CD4-positive, alpha-beta T cell treated with Interleukin-12 subunit alpha and Interleukin-12 subunit beta, for 1 hour (primary cell): Measurements from ENCODE around the gene ZFP92.
"Not testable (repeated sequence)": the region's sequence is repeated elsewhere in the genome, so short reads cannot be mapped to it uniquely, and the experiment has no call there.

Experiments used
- DNase-seq: peaks from one replicate; pipeline ENCODE4 v3.0.0-alpha.2; 2020

Gene ZFP92

DNA sequence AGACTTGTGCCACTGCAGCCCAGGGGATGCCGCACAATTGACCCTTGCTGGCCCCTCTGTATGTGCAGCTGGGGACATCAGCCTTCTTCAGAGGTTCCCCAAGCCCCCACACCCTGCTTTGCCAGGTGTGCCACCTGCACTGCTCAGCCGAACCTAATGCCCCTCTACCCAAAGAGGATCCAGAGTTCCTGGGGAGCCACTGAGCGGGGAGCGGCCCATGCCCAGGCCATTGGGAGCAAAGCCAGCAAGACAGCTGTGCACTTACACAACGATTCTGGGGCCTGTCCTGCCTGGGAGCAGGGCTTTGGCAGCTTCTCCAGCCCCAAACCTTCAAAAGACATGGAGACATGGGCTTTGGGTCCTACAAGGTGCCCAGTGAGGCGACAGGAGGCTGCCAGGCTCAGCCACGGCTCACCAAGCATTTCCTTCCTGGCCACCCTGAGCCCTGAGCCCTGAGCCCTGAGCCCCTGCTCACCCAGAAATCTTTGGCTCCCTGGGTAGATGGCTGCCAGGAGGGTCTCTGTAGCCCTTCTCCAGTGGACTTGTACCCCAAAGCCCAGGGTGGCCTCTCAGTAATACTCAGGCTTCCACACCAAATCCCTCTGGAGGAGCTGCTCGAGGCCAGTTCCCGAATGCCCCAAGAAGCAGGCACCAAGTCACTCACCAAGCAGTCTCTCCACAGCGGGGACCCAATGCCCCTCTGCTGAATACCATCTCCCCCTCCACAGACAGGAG, 23.1 kb upstream of the ZFP92 start:
- DNase-seq, result no peak

DNA sequence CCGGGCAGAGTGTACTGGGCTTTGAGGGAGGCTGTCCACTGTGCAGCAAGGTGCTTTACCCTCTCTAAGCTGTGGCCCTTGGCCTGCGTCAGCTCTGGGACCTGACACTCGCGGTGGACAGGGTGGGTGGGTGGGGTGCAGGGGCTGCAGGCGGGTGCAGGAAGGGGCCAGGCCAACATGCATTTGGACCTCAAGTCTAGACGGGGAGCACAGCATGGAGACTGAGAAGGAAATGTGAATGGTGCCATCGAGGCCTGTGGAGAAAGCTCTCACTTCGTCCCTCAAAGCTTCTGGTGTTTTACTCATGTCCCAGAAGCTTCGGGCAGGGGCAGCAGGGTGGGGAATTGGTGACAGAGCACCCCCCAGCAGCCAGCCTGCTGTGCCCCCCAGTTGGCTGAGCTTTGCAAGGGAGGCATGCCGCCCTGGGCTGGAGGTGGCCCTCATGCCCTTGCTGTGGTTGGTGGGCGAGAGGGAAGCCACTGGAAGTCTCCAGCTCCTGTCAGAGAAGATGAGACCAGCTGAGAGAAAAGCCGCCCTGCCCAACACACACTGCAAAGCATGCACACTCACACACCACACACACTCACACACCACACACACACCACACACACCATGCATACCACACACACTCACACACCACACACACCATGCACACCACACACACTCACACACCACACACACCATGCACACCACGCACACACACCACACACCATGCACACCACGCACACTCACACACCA, 22.4 kb upstream of the ZFP92 start:
- DNase-seq, result no peak

DNA sequence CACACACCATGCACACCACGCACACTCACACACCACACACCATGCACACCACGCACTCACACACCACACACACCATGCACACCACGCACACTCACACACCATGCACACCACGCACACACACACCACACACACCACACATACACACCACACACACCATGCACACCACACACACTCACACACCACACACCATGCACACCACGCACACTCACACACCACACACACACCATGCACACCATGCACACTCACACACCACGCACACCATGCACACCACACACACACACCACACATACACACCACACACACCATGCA, 21.9 kb upstream of the ZFP92 start:
- not testable (repeated sequence) for DNase-seq

DNA sequence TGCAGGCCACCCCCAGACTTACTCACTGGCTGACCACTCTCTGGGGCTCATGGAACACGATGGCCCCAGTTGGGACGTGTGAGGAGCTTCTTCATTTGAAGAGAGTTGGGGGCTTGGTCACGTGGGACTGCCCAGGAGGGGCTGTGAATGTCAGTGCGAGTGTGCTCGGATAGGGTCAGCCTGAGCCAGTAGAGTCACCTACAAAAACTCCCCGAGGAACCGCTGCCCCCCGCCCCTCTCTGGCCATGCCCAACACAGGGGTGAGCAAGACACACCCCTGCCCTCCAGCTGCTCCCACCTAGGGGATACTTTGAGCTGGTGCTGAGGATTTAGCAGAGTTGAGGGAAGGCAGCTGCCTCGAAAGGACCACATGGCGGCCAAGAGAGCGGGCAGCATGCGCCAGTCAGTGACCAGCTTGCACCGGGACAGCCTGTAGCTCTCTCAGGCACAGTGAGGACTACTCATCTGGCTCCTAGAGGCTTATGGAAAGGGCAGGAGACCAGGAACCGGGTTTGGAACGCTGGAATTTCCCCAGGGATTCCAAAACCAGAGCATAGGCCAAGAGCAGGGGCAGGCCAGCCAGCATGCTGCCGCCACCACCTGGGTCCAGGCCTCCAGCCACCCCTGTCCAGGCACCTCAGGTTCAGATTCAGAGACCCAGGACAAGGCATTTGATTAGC, 18.5 kb upstream of the ZFP92 start:
- DNase-seq, result no peak

DNA sequence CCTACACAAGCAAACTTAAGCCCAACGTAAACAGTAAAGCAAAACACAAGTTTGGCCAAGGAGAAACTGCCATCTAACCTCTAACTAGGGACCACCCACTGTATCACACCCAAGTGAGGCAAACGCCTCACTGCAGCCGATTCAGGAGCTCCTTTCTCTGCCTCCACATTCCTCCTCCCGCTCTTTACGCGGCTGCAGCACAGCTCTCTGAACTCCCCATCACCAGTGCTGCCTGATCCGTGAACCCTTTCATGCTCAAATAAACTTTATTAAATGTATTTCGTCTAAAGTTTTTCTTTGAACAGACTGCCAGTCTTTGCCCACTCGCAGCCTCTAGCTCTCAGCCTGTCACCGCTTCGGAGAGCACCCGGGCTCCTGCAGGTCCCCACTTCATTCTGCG, 16.7 kb upstream of the ZFP92 start:
- no peak for DNase-seq

DNA sequence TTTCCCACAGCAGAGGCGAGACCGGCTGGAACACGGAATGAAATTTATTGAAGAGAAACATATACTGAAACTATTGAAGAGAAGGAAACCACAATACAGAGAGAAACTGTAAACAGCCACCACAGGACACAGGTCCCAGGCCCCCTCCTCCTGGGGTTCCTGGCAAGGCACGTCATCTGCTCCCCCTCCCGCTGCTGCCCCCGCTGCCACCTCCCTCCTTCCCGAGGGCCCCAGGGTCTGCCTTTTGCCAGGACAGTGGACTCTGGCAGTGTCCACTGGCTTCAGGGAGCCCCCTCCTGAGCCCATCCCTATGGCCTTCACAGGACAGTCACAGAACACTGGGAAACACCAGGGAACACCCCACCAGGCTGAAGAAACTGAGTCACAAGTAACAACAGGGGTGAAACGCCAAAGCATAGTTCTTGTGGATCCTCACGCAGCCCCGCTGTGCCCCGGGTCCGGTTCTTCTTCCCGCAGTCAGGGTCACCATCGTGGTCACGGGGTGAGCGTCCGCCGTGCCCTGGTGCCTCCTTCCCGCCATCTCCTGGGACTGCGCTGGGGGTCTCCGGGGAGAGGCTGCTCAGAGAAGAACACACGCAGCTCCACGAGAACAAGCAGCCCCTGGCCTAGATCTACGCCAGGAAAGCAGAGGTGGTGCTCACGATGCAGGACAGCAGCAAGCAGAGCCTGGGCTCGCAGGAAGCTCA, 15.5 kb upstream of the ZFP92 start:
- no peak for DNase-seq

DNA sequence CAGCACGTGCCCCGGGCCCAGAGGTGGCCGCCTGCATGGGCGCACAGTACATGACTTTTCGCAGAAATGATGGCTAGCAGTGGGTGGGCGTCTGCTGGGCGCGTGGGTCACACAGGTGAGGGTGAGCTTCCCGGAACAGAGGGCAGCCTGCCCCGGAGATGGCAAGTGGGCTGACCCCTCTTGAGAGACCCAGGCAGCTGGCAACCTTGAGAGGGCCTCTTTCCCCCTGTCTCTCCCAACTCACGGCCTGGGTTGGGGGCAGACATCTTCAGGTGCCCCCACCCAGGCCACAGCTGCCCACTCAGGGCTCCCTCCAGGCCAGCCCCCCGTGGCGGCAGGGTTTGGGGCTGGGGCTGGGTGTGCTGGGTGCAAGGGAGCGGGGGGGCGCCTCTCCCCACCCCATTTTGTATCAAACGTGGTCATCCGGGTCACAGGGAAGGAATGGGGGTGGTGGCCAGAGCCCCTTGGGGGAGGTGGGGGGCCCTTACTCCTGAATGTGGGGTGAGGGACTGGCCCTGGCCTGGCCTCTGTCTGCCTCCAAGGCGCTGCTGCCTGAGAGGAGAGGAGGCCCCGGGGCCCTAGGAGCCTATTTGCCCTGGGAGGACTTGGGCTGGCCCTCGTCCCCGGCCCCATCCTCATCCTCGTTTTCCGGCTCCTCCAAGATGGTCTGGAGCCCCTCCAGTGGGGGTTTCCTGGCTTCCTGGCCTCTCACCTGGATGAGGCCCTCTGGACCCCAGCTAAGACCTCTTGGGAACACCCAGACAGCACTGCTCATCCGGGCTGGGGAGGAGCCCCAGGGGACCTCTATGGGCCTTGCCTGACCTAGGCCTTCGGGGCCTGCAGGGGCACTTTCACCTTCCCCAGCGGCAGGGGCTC, 14.7 kb upstream of the ZFP92 start:
- DNase-seq, result no peak

DNA sequence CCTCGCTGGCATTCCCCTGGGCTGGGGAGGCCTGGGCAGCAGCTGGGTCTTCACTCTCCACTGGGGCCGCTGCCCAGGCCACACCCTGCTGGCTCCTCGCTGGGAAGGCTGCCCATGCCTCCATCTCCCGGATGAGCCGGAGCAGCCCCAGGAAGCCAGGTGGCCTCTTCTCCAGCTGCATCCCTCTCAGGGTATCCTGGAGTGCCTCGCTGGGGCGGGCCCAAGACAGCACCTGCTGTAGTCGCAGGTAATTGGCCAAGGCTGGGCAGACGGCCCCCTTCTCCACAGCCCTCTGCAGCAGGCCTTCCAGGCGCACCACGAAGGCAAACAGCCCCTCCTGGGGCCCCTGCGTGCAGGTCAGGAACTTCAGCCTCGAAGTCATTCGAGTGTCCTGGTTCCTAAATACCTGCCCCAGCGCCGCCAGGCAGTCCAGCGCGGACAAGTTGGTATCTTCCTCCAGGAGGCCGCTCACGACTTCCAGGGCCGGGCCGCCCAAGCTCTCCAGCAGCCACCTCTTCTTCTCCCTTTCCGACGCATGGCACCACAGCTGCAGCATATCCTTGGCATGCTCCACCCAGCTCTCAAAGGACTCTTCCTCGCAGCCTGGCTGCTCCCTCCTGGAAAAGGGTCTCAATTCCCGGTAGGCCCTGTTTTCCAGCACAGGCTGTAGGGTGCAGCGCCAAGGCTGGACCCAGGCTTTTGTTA, 13.9 kb upstream of the ZFP92 start:
- no peak for DNase-seq

DNA sequence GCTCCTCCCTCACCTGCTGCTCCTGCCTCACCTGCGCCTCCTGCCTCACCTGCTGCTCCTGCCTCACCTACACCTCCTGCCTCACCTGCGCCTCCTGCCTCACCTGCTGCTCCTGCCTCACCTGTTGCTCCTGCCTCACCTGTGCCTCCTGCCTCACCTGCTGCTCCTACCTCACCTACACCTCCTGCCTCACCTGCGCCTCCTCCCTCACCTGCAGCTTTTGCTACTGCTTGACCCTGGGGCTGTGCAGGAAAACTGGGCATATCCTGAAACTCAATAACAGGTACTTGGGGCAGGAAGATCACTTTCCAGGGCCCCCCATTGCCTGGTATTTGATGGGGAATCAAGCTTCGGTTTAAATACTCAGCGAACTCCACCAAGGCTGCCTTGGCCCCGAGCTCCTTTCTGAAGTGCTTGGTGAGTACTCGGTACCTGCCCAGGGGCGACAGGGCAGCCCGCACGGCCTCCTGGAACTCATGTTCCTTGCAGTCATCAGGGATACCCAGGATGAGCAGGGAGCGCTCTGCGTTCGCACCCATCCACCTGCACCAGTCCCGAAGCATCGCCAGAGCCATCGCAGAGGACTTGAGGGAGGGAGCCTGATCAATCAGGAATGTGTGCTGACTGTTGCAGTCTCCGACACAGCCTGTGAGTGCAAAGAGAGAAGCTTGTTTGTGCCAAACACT, 12.9 kb upstream of the ZFP92 start:
- DNase-seq, result no peak

DNA sequence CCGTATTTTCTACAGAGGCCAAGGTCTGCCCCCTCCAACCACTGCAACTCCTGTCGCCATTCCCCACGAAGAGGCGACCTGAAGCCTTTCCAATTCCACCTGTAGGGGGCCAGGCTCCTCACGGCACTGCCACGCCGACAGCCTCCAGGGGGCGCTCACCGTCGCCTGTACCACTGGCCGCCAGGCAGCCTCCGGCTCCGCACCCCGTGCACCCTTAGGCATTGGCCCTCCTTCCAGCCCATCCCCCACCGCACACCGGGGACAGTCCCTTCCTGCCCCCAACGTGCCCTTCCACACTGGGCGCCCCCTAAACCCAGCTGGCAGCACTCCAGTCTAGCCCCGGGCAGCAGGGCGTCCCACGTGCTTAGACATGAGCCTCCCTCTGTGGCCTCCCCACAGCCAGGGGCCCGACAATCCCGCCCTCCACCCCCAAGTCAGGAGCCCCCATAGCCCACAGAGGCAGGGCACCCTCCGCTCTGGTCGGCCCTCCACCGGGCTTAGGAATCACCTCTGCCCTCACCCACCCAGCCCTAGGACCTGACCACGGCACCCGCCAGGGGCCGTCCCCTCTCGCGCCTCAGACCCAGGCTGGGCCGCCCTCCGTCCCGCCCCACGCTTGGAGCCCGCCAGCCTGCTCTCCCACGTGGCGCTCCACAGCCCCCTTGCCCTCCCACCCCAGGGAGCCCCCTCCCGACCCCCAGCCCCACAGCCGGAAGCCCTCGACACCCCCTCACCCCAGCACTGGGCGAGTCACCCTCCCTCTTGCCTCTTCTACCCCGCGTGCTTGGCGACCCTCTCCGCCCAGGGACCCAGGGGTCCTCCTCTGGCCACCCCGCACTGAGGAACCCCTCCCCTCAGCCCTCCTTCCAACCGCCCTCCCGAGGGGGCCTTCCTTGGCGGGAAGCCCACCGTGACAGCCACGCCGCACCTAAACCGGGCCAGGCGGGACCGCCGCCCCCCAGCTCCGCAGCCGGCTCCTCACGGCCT, 10.8 kb upstream of the ZFP92 start:
- peak; percentile 44 for DNase-seq

DNA sequence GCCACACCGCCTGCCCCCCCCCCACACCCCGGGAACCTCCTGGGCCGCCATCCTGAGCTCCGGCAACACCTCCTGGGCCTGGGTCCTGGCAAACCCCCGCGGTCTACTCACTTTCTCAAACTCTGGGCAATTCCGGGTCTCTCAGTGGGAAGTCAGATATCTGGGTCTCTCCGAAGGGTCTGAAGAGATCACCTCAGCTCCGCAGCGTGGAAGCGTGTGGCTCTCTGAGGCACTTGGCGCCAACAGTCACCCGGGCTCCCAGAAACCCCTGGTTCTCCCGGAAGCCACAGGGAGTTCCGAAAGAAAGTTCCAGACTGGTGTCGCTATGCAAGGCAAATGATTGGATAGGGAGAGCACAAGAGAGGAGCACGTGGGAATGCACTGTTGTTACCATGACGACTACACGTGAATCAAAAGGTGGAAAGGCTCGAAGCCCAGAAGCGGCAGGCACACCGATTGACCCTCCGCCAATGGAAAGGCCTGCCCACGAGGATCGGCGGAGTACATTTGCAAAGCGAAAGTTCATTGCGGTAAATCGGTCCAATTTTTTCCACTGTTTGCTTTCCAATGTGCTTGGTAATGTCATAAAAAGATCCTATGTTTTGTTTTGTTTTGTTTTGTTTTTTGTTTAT, 10.0 kb upstream of the ZFP92 start, which contains the start of gene PNMA6E:
PNMA6E (minus strand) TSS at position 218 of the 632 bp plus-strand sequence. CDS start 2,501 bp downstream, outside the sequence.
- DNase-seq, result no peak

DNA sequence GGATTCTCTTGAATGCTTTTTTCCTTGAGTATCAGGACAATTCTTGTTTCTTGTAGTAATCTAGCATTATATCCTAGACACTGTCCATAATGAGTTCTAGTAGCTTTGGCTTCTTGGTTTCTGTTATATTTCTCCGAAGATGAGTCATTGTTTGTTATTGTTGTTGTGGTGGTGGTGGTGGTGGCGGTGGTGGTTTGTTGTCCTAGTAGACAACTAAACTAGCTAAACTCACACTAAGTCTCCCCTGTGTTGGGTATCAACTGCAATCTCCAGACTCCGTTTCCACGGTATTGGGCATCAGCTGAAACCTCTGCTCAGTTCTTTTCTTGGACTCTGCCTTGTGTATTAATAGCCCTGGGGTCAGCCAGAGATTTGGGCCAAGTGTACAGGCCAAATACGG, 6.9 kb upstream of the ZFP92 start:
- DNase-seq, result not testable (repeated sequence)

DNA sequence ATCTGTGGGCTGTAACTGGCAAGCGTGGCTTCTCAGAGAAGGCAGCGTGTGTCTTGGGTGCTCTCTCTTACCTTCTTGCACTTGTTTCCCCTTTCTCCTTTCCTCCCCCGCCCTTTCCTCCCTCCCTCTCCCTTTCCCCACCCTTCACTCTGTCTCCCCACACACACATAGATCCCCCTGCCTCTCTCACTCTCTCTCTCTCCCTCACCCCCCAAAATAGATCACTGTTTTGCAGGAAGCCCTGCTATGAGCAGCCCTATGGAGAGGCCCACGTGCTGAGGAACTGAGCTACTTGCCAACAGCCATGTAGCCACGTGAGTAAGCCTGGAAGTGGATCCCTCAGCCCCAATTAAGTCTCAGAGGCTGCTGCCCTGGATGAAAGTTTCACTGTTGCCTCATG, 5.8 kb upstream of the ZFP92 start:
- DNase-seq, result no peak

DNA sequence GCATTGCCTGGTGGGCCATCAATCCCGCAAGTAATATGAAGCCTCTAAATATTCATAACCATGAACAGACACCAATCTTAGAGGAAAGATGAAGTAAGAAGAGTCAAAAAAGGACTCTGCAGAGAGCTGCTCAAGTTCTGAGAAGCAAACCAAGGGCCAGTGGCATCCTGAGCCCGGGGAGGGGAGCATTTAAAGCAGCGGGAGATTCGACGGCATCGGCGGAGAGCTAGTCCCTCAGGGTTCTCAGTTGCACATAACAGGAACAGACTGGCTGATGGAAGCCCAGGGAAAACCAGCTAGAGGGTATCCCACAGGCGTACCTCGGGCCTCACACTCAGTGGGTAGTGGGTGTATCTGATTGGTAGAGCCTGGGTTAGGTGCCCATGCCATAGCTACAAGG, 5.3 kb upstream of the ZFP92 start:
- DNase-seq, result no peak

DNA sequence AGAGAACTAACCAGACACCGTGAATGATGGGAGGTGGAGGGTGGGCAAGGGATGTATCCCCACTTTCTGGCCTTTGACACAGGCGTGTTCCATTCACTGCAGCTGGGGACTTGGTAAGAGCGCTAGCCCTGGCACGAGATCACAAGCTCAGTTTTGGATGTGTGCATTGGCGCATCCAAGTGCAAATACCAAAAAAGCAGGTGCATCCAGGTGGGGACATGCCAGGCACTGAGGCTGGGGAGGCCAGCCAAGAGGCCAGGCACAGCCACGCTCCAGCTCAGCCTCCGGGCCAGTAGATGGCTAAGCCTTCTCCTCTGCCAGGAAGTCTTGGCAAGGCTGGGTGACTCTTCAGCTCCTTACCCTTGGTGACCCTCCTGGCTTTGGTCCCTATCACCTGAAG, 4.4 kb upstream of the ZFP92 start:
- DNase-seq, result no peak

DNA sequence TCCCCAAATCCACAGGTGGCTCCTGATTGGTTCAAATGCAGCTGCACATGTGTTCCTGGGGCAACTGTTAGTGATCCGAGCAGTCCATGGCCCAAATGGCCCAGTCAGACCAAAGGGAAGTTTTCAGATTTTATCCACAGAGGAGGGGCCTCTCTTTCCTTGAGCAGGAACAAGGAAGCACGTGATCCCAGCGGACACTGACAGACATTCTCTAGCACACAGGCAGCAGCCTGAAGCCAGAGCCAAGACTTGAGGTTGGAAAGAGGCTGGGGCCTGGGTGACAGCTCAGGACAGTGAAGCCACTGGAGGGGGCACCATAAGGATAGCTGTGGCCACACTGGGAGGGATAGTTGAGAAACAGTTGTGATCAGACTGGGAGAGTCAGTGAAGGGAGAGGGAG, 3.5 kb upstream of the ZFP92 start:
- no peak for DNase-seq

DNA sequence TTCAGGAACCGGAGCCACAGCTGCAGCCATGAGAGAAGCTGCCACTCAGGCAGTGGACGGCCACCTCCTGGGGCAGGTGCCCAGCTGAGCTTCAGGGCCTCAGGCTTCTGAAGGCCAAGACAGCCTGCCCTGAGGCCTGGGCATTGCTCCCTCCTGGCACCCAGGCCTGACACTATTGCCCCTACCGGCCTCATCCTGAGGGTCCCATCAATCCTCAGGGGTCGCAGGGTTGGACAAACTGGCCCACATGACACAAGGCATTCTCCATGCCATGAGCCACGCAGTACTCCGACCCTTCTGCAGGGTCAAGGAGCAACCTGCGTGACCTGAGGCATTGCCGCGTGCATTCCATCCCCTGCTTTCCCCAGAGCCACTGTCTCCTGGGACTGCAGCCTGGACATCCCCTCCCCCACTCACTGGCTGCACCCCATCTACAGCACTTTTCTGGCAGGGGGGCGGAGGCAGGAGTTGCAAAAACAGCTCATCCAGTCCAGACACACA, 3.0 kb upstream of the ZFP92 start:
- DNase-seq, result no peak

DNA sequence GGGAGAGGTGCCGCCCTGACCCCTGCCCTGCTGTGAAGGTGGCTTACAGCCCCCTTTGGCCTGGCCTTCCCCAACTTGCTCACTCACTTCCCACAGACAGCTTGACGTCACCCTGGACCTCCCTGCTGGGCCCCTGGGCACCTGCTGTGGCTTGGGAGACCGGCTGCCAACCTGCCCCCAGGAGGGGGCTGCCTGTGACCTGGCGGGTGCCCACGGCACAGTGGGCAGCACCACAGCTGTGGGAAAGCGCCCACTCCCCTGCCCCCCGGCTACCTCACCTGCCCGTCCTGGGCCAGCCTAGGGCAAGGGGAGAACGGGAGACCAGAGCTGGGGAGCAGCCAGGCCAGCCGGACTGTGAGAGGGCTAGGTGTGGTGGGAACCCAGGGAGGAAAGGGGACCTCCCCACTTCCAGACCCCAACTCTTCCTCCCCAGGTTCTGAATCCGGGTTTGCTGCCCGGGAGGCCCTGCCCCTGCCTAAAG, 2.4 kb upstream of the ZFP92 start:
- DNase-seq, result no peak
